HG02938 (cell line): ENCODE measurements around the gene KRT5.

Experiments
- ATAC-seq: cut with Tn5 transposase; IDR thresholded peaks from one replicate; pipeline ENCODE4 v1.9.1; 2021; ENCODE audit warnings: mild to moderate bottlenecking, moderate library complexity; ENCODE audit not compliant: unreplicated experiment

KRT5 gene

GRCh38 chr12:52539083-52539820 is 19.1 kb upstream of the KRT5 start:
- ATAC-seq: no peak

GRCh38 chr12:52537101-52537500 is 16.9 kb upstream of the KRT5 start:
- ATAC-seq: no peak

GRCh38 chr12:52535574-52535973 is 15.4 kb upstream of the KRT5 start:
- no peak for ATAC-seq

GRCh38 chr12:52534482-52534881 is 14.3 kb upstream of the KRT5 start:
- ATAC-seq: no peak

- ATAC-seq: no peak
Measured at GRCh38 chr12:52533686-52534470, 13.7 kb upstream of the KRT5 start.

GRCh38 chr12:52532636-52533035 is 12.4 kb upstream of the KRT5 start:
- no peak for ATAC-seq

- ATAC-seq: no peak
Measured at GRCh38 chr12:52531566-52532300, 11.5 kb upstream of the KRT5 start.

- no peak for ATAC-seq
Measured at GRCh38 chr12:52530905-52531304, 10.7 kb upstream of the KRT5 start.

- ATAC-seq: no peak
Measured at GRCh38 chr12:52530366-52530765, 10.2 kb upstream of the KRT5 start.

- no peak for ATAC-seq
Measured at GRCh38 chr12:52529846-52530245, 9.7 kb upstream of the KRT5 start.

GRCh38 chr12:52529417-52529816 is 9.2 kb upstream of the KRT5 start:
- no peak for ATAC-seq

- ATAC-seq: no peak
Measured at GRCh38 chr12:52528641-52529143, 8.5 kb upstream of the KRT5 start.

- no peak for ATAC-seq
Measured at GRCh38 chr12:52527121-52527800, 7.1 kb upstream of the KRT5 start.

GRCh38 chr12:52526511-52526951 is 6.3 kb upstream of the KRT5 start:
- ATAC-seq: no peak

- no peak for ATAC-seq
Measured at GRCh38 chr12:52525661-52526499, 5.7 kb upstream of the KRT5 start.

GRCh38 chr12:52524898-52525591 is 4.9 kb upstream of the KRT5 start:
- no peak for ATAC-seq

- no peak for ATAC-seq
Measured at GRCh38 chr12:52524241-52524897, 4.2 kb upstream of the KRT5 start.

GRCh38 chr12:52523824-52524223 is 3.6 kb upstream of the KRT5 start:
- no peak for ATAC-seq
